Measurements from ENCODE around the gene BEND4. TPM values are rescaled to one million over a fixed set of nuclear protein-coding genes. Genes with fewer than 3 reads are reported as not detected.

BEND4 gene
- total RNA-seq, 2 experiments from 2014 or later, result 0.06 to 0.11 TPM

DNA sequence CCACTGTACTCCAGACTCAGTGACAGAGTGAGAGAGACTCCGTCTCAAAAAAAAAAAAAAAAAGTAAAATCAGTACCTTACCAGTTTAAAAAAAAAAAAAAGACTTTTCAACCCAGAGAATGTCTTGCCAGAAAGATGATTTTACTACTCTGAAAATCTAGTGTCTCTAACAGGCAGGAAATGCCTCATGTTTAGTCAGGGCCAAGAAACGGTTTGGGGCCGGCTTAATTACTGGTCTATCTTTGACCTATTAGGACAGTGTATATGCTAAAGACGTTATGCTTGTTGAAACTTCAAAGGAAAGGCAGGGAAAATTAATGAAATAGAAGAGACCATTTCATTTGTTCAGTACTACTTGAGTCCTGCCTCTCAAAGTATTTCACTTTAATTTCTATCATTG lies 9.9 kb downstream of the BEND4 start:
- POLR2A ChIA-PET, result no interaction called here
- peaks cover 0 to 2% of the 10 kb centered on the region in 2 experiments for H3K27me3 ChIP-seq (ENCODE audit: control insufficient read depth in 1 of 2, insufficient read depth in 2 of 2, low read length in 2 of 2)
- H3K36me3 ChIP-seq (ENCODE audit: insufficient read depth, low read length), result no peaks in the 10 kb centered on the region
- Mint-ChIP-seq H3K4me1 (ENCODE audit: low read depth) (no peaks in the 10 kb centered on the region), H3K4me3 (no peak overlapping the region), H3K9me3 (no peaks in the 10 kb centered on the region), H3K27me3 (peaks cover 55% of the 10 kb centered on the region), H3K27ac (no peak overlapping the region), H3K36me3 (ENCODE audit: low read depth) (no peaks in the 10 kb centered on the region)
- H3K27ac ChIP-seq (ENCODE audit: low read depth in 1 of 2, low read length in 2 of 2), result no peak overlapping the region
- no peak for TF ChIP-seq CTCF (IDR thresholded peaks at IDR 0.05)
- H3K9me3 ChIP-seq (ENCODE audit: control insufficient read depth in 1 of 2, insufficient read depth in 1 of 2, low read length in 2 of 2), result no peaks in the 10 kb centered on the region
- DNase-seq, result no peak
- intact Hi-C loops (cut with DNase I, micrococcal nuclease), result no loop called here
- CTCF ChIA-PET, result no interaction called here
- no peaks in the 10 kb centered on the region for H3K4me1 ChIP-seq (ENCODE audit: insufficient read depth, low read length)
- ATAC-seq (ENCODE audit: poor library complexity), result no peak
- H3K4me3 ChIP-seq (ENCODE audit: low read length), result no peak overlapping the region

GRCh38 chr4:42136371-42136770 lies 16.1 kb downstream of the BEND4 start:
- peaks cover 0 to 2% of the 10 kb centered on the region in 2 experiments for H3K27me3 ChIP-seq (ENCODE audit: control insufficient read depth in 1 of 2, insufficient read depth in 2 of 2, low read length in 2 of 2)
- H3K4me3 Mint-ChIP-seq, result no peak overlapping the region
- H3K36me3 Mint-ChIP-seq (ENCODE audit: low read depth), result no peaks in the 10 kb centered on the region
- DNase-seq, result no peak
- ChIA-PET CTCF (no interaction called here), POLR2A (no interaction called here)
- no peak overlapping the region for H3K27ac Mint-ChIP-seq
- TF ChIP-seq CTCF (IDR thresholded peaks at IDR 0.05), result no peak
- ATAC-seq (ENCODE audit: poor library complexity), result no peak
- intact Hi-C loops (cut with DNase I, micrococcal nuclease), result no loop called here
- no peaks in the 10 kb centered on the region for H3K9me3 ChIP-seq (ENCODE audit: control insufficient read depth in 1 of 2, insufficient read depth in 1 of 2, low read length in 2 of 2)
- no peak overlapping the region for H3K27ac ChIP-seq (ENCODE audit: low read depth in 1 of 2, low read length in 2 of 2)
- no peaks in the 10 kb centered on the region for H3K4me1 ChIP-seq (ENCODE audit: insufficient read depth, low read length)
- no peak overlapping the region for H3K4me3 ChIP-seq (ENCODE audit: low read length)
- no peaks in the 10 kb centered on the region for H3K36me3 ChIP-seq (ENCODE audit: insufficient read depth, low read length)
- H3K27me3 Mint-ChIP-seq, result peaks cover 18% of the 10 kb centered on the region
- no peaks in the 10 kb centered on the region for H3K9me3 Mint-ChIP-seq
- H3K4me1 Mint-ChIP-seq (ENCODE audit: low read depth), result no peaks in the 10 kb centered on the region

- H3K36me3 ChIP-seq (ENCODE audit: insufficient read depth, low read length), result no peaks in the 10 kb centered on the region
- no peaks in the 10 kb centered on the region for H3K4me1 ChIP-seq (ENCODE audit: insufficient read depth, low read length)
- no peak for DNase-seq
- H3K36me3 Mint-ChIP-seq (ENCODE audit: low read depth), result no peaks in the 10 kb centered on the region
- no peak overlapping the region for H3K27ac Mint-ChIP-seq
- H3K27ac ChIP-seq (ENCODE audit: low read depth in 1 of 2, low read length in 2 of 2), result no peak overlapping the region
- ATAC-seq (ENCODE audit: poor library complexity), result no peak
- H3K27me3 Mint-ChIP-seq, result peaks cover 6% of the 10 kb centered on the region
- H3K4me3 Mint-ChIP-seq, result no peak overlapping the region
- no peaks in the 10 kb centered on the region for H3K4me1 Mint-ChIP-seq (ENCODE audit: low read depth)
- H3K9me3 ChIP-seq (ENCODE audit: control insufficient read depth in 1 of 2, insufficient read depth in 1 of 2, low read length in 2 of 2), result no peaks in the 10 kb centered on the region
- CTCF ChIA-PET, result no interaction called here
- H3K27me3 ChIP-seq (ENCODE audit: control insufficient read depth in 1 of 2, insufficient read depth in 2 of 2, low read length in 2 of 2), result no peaks in the 10 kb centered on the region
- TF ChIP-seq CTCF (IDR thresholded peaks at IDR 0.05), result no peak
- H3K9me3 Mint-ChIP-seq, result no peaks in the 10 kb centered on the region
- POLR2A ChIA-PET, result no interaction called here
- intact Hi-C loops (cut with DNase I, micrococcal nuclease), result no loop called here
- H3K4me3 ChIP-seq (ENCODE audit: low read length), result no peak overlapping the region
Measured at GRCh38 chr4:42133006-42133405, 19.4 kb downstream of the BEND4 start.
